ENCODE results near the gene MCMBP.

DNA sequence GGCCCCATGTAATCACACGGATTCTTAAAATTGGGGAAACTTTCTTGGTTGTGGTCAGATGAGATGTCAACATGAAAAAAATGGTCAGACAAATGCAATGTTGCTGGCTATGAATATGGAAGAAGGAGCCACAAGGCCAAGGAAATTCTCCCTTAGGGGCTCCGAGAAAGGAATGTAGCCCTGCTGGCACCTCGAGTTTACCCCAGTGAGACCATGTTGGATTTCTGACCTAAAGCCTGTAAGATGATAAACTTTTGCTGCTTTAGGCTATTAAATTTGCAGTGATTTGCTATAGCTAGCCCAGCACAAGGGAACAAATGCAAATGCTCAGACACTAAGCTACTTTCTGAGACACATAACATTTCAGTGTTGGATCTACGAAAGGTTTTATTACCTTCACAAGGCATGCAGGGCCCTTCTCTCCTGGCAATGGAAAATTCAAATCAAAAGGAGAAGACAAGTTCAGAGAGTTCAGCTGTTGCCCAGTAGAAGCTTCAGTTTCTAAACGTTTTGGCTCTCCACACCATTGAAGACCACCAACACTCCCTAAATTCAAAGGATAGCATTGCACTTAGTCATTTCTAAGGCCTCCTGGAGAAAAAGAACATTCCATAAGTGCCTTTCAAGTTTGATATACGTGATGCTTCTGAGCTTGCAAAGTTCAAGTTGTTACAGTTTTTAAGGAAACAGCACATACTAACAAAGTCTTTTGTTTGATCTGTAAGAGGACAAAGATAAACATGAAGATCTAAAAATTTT lies 23.4 kb downstream of the MCMBP start:
- TF ChIP-seq, protein P1, sequence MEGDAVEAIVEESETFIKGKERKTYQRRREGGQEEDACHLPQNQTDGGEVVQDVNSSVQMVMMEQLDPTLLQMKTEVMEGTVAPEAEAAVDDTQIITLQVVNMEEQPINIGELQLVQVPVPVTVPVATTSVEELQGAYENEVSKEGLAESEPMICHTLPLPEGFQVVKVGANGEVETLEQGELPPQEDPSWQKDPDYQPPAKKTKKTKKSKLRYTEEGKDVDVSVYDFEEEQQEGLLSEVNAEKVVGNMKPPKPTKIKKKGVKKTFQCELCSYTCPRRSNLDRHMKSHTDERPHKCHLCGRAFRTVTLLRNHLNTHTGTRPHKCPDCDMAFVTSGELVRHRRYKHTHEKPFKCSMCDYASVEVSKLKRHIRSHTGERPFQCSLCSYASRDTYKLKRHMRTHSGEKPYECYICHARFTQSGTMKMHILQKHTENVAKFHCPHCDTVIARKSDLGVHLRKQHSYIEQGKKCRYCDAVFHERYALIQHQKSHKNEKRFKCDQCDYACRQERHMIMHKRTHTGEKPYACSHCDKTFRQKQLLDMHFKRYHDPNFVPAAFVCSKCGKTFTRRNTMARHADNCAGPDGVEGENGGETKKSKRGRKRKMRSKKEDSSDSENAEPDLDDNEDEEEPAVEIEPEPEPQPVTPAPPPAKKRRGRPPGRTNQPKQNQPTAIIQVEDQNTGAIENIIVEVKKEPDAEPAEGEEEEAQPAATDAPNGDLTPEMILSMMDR (IDR thresholded peaks at IDR 0.05), result no peak
- TF ChIP-seq POLR2A (IDR thresholded peaks at IDR 0.05) (no peak), POLR2AphosphoS5 (IDR thresholded peaks at IDR 0.05; ENCODE audit: insufficient read depth in 1 of 2, low read depth in 1 of 2) (no peak)

Data from vagina (tissue), 2 donors.